GM23338 (cell line): ENCODE results near the gene THRA. TPM values are rescaled to one million over a fixed set of nuclear protein-coding genes. Genes with fewer than 3 reads are reported as not detected.

Source experiments
- ATAC-seq: fragments of 200-7000 bp; cut with Tn5 transposase; 3 replicates; pipeline ENCODE4 v1.9.1; 2020
- DNase-seq: peaks from one replicate; pipeline ENCODE4 v3.0.0-alpha.2; 2015; ENCODE audit warnings: low spot score
- H2AFZ ChIP-seq: fragments of 200-600 bp; sonication (generic); 2 replicates; pipeline ENCODE4 v1.8.0; 2016; ENCODE audit warnings: antibody characterized with exemption, mild to moderate bottlenecking, moderate library complexity
- H3F3A ChIP-seq: fragments of 200-600 bp; sonication (generic); replicated peaks from 2 replicates; pipeline ENCODE4 v1.8.0; 2017; ENCODE audit warnings: antibody characterized with exemption, mixed run types, low read depth
- H3K27ac ChIP-seq: fragments of 200-600 bp; sonication (generic); 2 replicates; pipeline ENCODE4 v1.6.1; 2016; ENCODE audit warnings: low read depth
- H3K27me3 ChIP-seq: fragments of 200-600 bp; sonication (generic); 2 replicates; pipeline ENCODE4 v1.8.0; 2016; ENCODE audit warnings: mild to moderate bottlenecking, mixed run types, moderate library complexity; ENCODE audit not compliant: insufficient read depth
- H3K36me3 ChIP-seq: fragments of 200-600 bp; sonication (generic); 2 replicates; pipeline ENCODE4 v1.8.0; 2016; ENCODE audit warnings: mild to moderate bottlenecking; ENCODE audit not compliant: insufficient read depth
- H3K4me1 ChIP-seq: fragments of 200-600 bp; sonication (generic); 2 replicates; pipeline ENCODE4 v1.8.0; 2016; ENCODE audit warnings: mild to moderate bottlenecking, moderate library complexity; ENCODE audit not compliant: insufficient read depth
- H3K4me2 ChIP-seq: fragments of 200-600 bp; sonication (generic); 2 replicates; pipeline ENCODE4 v1.7.1; 2017; ENCODE audit warnings: mixed run types
- H3K4me3 ChIP-seq: fragments of 200-600 bp; sonication (generic); 2 replicates; pipeline ENCODE4 v1.6.1; 2016; ENCODE audit warnings: mixed run types
- H3K79me2 ChIP-seq: fragments of 200-600 bp; sonication (generic); replicated peaks from 2 replicates; pipeline ENCODE4 v1.8.0; 2017; ENCODE audit warnings: mild to moderate bottlenecking; ENCODE audit not compliant: insufficient read depth
- H3K9me2 ChIP-seq: fragments of 200-600 bp; sonication (generic); 2 replicates; pipeline ENCODE4 v1.8.0; 2017; ENCODE audit not compliant: insufficient read depth
- H4K20me1 ChIP-seq: fragments of 200-600 bp; sonication (generic); replicated peaks from 2 replicates; pipeline ENCODE4 v1.8.0; 2017; ENCODE audit warnings: mild to moderate bottlenecking; ENCODE audit not compliant: insufficient read depth
- H3K27ac Mint-ChIP-seq: 2 replicates; pipeline ENCODE4 v1.8.0; 2020; ENCODE audit warnings: inconsistent platforms, mild to moderate bottlenecking, moderate library complexity, mixed read lengths
- H3K27me3 Mint-ChIP-seq: 3 replicates; pipeline ENCODE4 v1.8.0; 2022; ENCODE audit warnings: low read depth, mild to moderate bottlenecking, moderate library complexity, mixed read lengths, inconsistent platforms; ENCODE audit not compliant: insufficient read depth, poor library complexity
- H3K36me3 Mint-ChIP-seq: 3 replicates; pipeline ENCODE4 v1.8.0; 2021; ENCODE audit warnings: low read depth, mild to moderate bottlenecking, inconsistent platforms, moderate library complexity, mixed read lengths
- H3K4me1 Mint-ChIP-seq: 3 replicates; pipeline ENCODE4 v1.8.0; 2020; ENCODE audit warnings: mild to moderate bottlenecking, inconsistent platforms, mixed read lengths
- H3K4me3 Mint-ChIP-seq: 3 replicates; pipeline ENCODE4 v1.8.0; 2021; ENCODE audit warnings: moderate library complexity, mild to moderate bottlenecking, inconsistent platforms, mixed read lengths
- H3K9me3 Mint-ChIP-seq: 3 replicates; pipeline ENCODE4 v1.8.0; 2020; ENCODE audit warnings: moderate library complexity, mild to moderate bottlenecking, inconsistent platforms, mixed read lengths
- CREB1 ChIP-seq: fragments of 250-450 bp; sonication (Bioruptor Pico); IDR thresholded peaks from 2 replicates; pipeline ENCODE4 v1.5.0; 2020; ENCODE audit warnings: low read depth, mild to moderate bottlenecking, moderate library complexity
- CTCF ChIP-seq, 2 experiments: fragments of 200-600 bp in 1 of 2; sonication (generic) in 1 of 2; conservative IDR thresholded peaks; 2 replicates each; pipeline versions ENCODE4 v1.5.1 to v1.6.1; 2016 to 2017; ENCODE audit warnings: antibody characterized with exemption in 2 of 2, low read depth in 2 of 2, mild to moderate bottlenecking in 2 of 2, moderate library complexity in 1 of 2
- ETS1 ChIP-seq: IDR thresholded peaks from 2 replicates; pipeline ENCODE4 v1.6.1; 2016; ENCODE audit warnings: antibody characterized with exemption
- EZH2 ChIP-seq: fragments of 200-600 bp; sonication (generic); IDR thresholded peaks from one replicate; pipeline ENCODE4 v1.8.0; 2017; ENCODE audit warnings: antibody characterized with exemption, mild to moderate bottlenecking, low read depth; ENCODE audit not compliant: unreplicated experiment
- EZH2phosphoT487 ChIP-seq: fragments of 200-600 bp; sonication (generic); IDR thresholded peaks from one replicate; pipeline ENCODE4 v1.8.1; 2018; ENCODE audit warnings: antibody characterized with exemption; ENCODE audit not compliant: unreplicated experiment
- JUNB ChIP-seq: IDR thresholded peaks from one replicate; pipeline ENCODE4 v1.6.1; 2016; ENCODE audit warnings: antibody characterized with exemption; ENCODE audit not compliant: unreplicated experiment
- NANOG ChIP-seq: IDR thresholded peaks from 2 replicates; pipeline ENCODE4 v1.6.1; 2016; ENCODE audit warnings: antibody characterized with exemption, borderline replicate concordance
- POLR2AphosphoS5 ChIP-seq: IDR thresholded peaks from 2 replicates; pipeline ENCODE4 v1.6.1; 2016; ENCODE audit warnings: antibody characterized with exemption, low read depth
- STAT1 ChIP-seq: IDR thresholded peaks from one replicate; pipeline ENCODE4 v1.6.1; 2016; ENCODE audit warnings: antibody characterized with exemption; ENCODE audit not compliant: unreplicated experiment
- ZNF114 ChIP-seq: fragments of 250-450 bp; sonication (Bioruptor Pico); IDR thresholded peaks from 2 replicates; pipeline ENCODE4 v1.5.0; 2020; ENCODE audit warnings: mild to moderate bottlenecking, moderate library complexity
- ZNF331 ChIP-seq: fragments of 250-450 bp; sonication (Bioruptor Pico); IDR thresholded peaks from 2 replicates; pipeline ENCODE4 v1.5.0; 2020; ENCODE audit warnings: low read depth, mild to moderate bottlenecking, moderate library complexity
- ZNF462 ChIP-seq: fragments of 250-450 bp; sonication (Bioruptor Pico); IDR thresholded peaks from 2 replicates; pipeline ENCODE4 v1.5.0; 2020; ENCODE audit warnings: mild to moderate bottlenecking, moderate library complexity
- polyA plus RNA-seq: library from polyadenylated mRNA; unstranded; fragments of >200 nt; fragmentation: Nextera tagmentation; extraction: Ambion mirVana; gene quantifications from 2 replicates; pipeline ENCODE4 v1.2.1, GENCODE V29; 2016
- total RNA-seq: library from RNA; depleted of rRNA; stranded (reverse); fragments of >200 nt; shearing (Covaris generic); gene quantifications from 2 replicates; pipeline ENCODE4 v1.2.3, GENCODE V29; 2014
- TF ChIP-seq, protein P1 (sequence below): IDR thresholded peaks from one replicate; pipeline ENCODE4 v1.6.1; 2018; ENCODE audit warnings: antibody characterized with exemption; ENCODE audit not compliant: unreplicated experiment

The THRA gene
- total and polyA plus RNA-seq, 2 experiments from 2014 or later = 3.4 to 10.5 TPM

DNA sequence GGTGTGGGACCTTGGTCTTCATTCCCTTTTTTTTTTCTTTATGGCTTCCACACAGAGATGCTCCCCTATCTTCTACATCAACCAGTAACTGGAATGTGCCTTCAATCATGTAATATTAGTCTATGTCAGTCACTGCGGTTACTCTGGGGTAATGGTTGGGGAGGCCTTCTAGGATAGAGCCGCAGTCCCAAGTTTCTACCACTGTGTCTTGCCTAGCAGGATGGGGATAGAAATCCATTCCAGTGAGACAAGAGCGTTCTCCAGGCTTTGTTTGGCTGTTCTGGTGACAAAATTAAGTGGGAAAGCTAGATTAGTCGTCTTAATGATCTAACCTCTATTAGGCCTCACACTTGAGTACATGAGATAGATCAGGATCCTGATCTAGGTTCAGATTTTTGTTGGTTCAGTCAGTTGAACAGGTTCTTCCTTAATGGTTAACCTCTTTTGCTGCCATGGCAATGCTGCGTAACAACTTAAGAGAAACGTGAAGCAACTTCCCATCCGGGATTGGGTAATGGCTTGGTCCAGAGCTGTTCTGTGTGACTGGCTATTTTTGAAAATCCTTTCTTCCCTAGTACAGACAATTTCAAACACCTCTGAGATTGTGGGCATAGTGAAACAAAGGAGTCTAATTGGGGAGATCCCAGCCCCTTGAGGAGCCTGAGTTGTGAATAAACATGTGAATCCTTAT lies 67.7 kb downstream of the THRA start:
- ATAC-seq = no peak
- H3K4me3 Mint-ChIP-seq = no peak overlapping the region
- peaks cover 86% of the 10 kb centered on the region for H3K36me3 ChIP-seq

More for the DNA sequence above, 67.7 kb downstream of the THRA start:
- no peaks in the 10 kb centered on the region for H3K4me1 ChIP-seq
- H3K27me3 ChIP-seq = no peaks in the 10 kb centered on the region
- peaks cover 47% of the 10 kb centered on the region for H3F3A ChIP-seq
- no peak overlapping the region for H2AFZ ChIP-seq
- Mint-ChIP-seq H3K9me3 (no peaks in the 10 kb centered on the region), H3K36me3 (peaks cover 96% of the 10 kb centered on the region), H3K27me3 (peaks cover 2% of the 10 kb centered on the region), H3K4me1 (no peaks in the 10 kb centered on the region; the same call in 1 of the 3 replicates), H3K27ac (peak overlapping the region; percentile 46)
- H3K27ac ChIP-seq = peak overlapping the region; percentile 79
- peaks cover 39% of the 10 kb centered on the region for H3K79me2 ChIP-seq
- H3K4me3 ChIP-seq = no peak overlapping the region
- DNase-seq = no peak
- H3K4me2 ChIP-seq = no peak overlapping the region
- TF ChIP-seq CTCF (conservative IDR thresholded peaks at IDR 0.05; ENCODE audit: low read depth in 2 of 2) (no peak), CREB1 (CRISPR knock-in tag) (no peak), STAT1 (no peak), EZH2 (no peak), NANOG (no peak), JUNB (no peak), EZH2phosphoT487 (no peak), ZNF462 (CRISPR knock-in tag) (no peak), ZNF114 (CRISPR knock-in tag) (no peak), ETS1 (no peak), POLR2AphosphoS5 (no peak), ZNF331 (CRISPR knock-in tag) (no peak)
- TF ChIP-seq, protein P1, sequence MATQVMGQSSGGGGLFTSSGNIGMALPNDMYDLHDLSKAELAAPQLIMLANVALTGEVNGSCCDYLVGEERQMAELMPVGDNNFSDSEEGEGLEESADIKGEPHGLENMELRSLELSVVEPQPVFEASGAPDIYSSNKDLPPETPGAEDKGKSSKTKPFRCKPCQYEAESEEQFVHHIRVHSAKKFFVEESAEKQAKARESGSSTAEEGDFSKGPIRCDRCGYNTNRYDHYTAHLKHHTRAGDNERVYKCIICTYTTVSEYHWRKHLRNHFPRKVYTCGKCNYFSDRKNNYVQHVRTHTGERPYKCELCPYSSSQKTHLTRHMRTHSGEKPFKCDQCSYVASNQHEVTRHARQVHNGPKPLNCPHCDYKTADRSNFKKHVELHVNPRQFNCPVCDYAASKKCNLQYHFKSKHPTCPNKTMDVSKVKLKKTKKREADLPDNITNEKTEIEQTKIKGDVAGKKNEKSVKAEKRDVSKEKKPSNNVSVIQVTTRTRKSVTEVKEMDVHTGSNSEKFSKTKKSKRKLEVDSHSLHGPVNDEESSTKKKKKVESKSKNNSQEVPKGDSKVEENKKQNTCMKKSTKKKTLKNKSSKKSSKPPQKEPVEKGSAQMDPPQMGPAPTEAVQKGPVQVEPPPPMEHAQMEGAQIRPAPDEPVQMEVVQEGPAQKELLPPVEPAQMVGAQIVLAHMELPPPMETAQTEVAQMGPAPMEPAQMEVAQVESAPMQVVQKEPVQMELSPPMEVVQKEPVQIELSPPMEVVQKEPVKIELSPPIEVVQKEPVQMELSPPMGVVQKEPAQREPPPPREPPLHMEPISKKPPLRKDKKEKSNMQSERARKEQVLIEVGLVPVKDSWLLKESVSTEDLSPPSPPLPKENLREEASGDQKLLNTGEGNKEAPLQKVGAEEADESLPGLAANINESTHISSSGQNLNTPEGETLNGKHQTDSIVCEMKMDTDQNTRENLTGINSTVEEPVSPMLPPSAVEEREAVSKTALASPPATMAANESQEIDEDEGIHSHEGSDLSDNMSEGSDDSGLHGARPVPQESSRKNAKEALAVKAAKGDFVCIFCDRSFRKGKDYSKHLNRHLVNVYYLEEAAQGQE = no peak
- H3K9me2 ChIP-seq = no peaks in the 10 kb centered on the region
- H4K20me1 ChIP-seq = peaks cover 26% of the 10 kb centered on the region
